Measurements from ENCODE around the gene TGM6.
"Not testable (repeated sequence)": the region's sequence is repeated elsewhere in the genome, so short reads cannot be mapped to it uniquely, and the experiment has no call there.

Gene TGM6

DNA sequence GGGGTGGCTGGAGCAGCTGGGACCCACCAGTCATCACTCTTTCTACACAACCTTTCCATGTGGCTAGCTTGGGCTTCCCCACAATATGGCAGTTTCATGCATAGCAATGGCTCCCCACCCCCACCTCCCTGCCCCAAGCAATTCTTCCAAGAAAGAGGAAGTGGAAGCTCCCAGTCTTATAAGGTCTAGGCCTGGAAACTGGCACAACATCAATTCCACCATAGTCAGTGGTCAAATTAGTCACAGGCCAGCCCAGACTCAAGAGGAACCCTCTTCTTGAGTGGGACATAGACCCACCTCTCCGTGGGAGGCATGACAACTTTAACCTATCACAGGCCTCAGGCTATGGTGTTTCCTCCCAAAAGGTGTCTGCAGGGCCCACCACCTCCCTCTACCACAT lies 17.7 kb downstream of the TGM6 start:
- no peak for DNase-seq (ENCODE audit: low read depth)

DNA sequence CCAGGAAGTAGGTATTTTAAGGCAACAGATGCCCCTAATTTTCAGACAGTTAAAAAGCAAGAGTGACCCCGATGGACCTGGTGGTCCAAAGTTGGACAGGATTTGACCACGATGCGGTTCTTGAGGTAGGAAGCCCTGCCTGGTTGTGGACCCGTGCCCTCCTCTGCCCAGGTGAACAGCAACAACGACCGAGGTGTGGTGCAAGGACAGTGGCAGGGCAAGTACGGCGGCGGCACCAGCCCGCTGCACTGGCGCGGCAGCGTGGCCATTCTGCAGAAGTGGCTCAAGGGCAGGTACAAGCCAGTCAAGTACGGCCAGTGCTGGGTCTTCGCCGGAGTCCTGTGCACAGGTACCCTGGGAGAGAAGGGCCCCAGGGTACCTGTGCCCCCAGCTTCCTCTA lies 18.7 kb downstream of the TGM6 start:
- no peak for DNase-seq (ENCODE audit: low read depth)

DNA sequence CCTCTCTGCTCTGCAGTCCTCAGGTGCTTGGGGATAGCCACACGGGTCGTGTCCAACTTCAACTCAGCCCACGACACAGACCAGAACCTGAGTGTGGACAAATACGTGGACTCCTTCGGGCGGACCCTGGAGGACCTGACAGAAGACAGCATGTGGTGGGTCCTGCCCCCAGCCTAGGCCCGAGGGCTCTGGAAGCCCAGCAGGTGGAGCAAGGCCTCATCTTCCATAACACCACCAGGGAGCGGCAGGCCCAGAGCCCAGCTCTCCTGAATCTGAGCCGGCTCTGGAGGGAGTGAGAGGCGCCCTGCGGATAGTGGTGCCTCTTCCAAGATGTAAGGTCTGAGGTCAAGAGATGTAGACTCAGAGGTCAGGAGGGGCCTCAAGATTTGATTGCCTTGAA lies 19.6 kb downstream of the TGM6 start:
- no peak for DNase-seq (ENCODE audit: low read depth)

DNA sequence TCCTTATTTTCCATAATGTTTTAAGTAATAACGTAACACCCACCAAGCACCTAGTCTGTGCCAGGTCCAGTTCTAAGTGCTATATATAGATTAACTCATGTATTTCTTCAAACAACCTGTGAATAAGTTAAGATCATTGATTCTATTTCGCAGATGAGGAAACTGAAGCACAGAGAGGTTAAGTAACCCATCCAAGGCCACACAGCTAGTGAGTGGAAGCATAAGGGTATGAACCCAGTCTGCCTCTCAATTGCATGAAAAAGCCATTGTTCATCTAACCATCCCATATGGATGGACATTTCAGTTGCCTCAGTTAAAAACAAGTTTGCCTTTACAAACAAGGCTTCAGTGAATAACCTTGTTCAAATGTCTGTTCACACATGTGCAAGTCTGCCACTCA lies 20.8 kb downstream of the TGM6 start:
- no peak for DNase-seq (ENCODE audit: low read depth)

DNA sequence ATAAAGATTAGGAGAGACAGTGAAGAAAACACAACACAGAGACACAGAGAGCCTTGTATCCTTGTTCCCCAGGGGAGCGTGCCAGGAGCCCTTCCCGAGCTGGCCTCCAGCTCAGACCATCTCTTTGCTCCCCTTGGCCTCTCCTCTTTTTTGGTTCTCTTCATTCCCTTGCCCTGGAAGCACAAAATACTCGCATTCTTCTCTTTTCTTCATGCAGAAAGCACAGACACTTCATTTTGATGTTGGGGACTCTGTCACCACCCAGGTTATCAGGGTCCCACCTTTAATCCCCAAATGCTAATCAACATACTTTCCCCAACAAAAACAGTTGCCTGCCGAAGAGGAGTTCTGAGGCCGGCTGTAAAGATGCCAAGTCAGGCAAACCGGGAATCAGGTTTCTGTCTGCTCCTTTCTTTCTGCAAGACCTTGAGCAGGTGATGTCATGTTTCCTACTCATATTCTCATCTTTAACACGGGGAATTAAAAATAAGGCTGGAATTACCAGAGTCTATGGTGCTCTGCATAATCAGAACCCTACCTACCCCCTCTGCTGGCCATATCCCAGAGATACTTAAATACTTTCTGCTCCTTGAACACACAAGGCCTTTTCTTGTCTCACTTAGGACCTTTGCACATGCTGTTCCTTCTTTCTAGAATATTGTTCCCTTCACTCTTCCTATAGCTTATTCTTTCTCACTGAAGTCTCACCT lies 21.7 kb downstream of the TGM6 start:
- no peak for DNase-seq (ENCODE audit: low read depth)

DNA sequence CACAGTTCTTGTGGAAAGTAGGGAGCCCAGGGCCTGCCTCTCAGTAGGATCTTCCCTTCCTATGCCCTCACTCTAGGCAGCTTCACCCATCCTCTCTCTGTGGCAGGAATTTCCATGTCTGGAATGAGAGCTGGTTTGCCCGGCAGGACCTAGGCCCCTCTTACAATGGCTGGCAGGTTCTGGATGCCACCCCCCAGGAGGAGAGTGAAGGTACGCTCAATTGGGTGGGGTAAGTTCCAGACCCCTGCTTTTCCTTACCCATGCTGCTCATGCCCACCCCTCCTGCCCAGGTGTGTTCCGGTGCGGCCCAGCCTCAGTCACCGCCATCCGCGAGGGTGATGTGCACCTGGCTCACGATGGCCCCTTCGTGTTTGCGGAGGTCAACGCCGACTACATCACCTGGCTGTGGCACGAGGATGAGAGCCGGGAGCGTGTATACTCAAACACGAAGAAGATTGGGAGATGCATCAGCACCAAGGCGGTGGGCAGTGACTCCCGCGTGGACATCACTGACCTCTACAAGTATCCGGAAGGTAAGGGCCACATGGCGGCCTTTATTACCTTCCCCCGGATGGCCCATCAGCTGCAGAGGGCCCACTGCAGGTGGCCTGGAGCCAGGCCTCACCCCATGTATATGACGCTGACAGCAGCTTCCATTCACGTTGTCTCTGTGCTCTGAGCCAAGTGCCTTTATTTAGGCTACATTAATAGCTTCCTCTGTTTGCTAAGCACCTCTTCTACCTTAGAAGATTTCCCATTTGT lies 22.8 kb downstream of the TGM6 start:
- DNase-seq (ENCODE audit: low read depth): no peak

DNA sequence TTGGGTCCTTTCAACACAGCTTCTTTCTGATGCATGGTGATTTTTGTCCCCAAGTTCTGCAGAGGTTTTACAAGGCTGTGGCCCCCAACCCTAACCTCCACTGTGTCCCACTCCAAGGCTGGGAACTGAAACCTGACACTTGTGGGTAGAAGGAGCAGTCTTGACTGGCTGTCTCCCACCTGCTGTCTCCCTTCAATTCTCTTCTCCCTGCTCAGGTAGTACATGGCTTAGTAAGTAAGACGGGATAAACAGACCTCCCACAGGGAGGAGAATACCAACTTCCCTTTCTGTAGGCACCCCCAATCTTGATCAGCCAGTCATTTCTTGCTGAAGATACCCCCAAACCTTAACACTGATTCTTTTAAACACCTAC lies 25.0 kb downstream of the TGM6 start:
- no peak for DNase-seq (ENCODE audit: low read depth)

DNA sequence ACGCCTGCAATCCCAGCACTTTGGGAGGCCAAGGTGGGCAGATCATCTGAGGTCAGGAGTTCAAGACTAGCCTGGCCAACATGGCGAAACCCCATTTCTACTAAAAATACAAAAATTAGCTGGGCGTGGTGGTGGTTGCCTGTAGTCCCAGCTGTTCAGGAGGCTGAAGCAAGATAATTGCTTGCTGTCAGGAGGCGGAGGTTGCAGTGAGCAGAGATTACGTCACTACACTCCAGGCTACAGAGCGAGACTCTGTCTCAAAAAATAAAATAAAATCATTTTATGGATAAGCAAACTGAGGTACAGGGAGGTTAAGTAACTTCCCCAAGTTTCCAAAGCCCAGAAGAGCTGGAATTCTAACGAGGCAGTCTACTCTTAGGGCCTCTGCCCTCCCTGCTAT lies 26.7 kb downstream of the TGM6 start:
- DNase-seq (ENCODE audit: low read depth): not testable (repeated sequence)

DNA sequence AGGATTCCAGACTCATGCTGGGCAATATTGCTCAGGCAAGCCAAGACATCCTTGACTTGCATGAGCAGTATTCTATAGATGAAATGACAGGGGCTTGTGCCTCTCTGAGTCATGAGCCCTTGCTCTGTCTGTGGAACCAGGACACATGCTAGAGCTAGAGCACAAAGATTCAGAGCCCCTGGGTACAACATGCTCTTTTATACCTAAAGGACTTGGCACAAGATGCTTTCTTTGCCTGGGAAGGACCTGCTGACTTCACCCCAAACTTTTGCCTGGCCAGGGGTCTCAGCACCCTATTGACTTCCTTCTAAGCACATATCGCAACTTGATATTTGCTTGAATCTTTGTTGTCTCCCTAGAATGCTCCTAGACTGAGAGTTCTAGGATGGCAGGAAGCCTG lies 27.4 kb downstream of the TGM6 start:
- no peak for DNase-seq (ENCODE audit: low read depth)

DNA sequence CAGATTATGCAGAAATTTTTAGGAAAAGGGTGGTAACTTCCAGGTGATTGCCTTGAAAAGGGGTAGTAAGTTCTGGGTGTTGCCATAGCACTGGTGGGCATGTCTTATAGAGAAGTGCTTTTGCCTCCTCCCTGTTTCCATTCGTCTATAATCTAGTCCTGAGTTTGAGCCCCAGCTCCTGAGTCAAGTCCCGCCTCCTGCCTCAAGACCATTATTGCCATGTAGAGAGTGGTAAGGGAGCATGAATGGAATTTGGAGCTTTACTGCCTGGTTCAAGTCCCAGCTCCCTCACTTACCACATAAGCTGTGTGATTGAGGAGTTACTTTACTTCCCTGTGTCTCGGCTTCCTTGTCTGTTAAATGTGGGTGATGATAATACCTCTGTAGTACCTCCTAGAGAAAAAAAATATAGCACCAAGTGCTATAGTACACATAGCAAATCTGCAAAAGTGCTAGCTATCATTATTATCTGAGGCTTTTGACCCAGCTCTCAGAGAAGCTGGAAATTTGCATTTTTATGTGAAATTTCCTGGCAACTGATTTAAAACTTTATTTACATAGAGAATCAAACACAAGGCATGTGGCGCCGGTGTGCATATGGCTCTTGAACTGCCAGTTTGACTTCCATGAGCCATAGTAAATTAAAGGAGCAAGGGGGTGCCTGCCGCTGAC lies 36.0 kb downstream of the TGM6 start:
- DNase-seq (ENCODE audit: low read depth): no peak

DNA sequence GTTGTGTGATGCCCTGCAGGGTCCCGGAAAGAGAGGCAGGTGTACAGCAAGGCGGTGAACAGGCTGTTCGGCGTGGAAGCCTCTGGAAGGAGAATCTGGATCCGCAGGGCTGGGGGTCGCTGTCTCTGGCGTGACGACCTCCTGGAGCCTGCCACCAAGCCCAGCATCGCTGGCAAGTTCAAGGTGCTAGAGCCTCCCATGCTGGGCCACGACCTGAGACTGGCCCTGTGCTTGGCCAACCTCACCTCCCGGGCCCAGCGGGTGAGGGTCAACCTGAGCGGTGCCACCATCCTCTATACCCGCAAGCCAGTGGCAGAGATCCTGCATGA lies 36.5 kb downstream of the TGM6 start:
- no peak for DNase-seq (ENCODE audit: low read depth)

DNA sequence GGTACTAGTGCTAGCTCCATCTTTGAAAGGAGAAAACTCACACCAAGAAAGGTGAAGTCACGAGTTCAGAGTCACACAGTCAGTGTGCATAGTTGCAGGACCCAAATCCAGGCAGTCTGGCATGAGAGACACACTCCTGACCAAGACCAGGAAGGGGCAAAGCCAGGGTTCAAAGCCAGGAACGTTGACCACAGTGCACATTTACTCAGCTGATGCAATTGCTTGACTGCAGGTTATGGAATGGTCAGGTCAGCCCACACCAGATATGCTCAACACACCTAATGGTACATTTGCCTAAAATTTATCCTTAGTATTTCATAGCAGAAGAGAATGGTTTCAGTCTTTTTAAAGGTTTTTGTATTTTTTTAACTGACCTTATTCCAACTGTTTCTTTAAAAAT lies 37.7 kb downstream of the TGM6 start:
- no peak for DNase-seq (ENCODE audit: low read depth)

DNA sequence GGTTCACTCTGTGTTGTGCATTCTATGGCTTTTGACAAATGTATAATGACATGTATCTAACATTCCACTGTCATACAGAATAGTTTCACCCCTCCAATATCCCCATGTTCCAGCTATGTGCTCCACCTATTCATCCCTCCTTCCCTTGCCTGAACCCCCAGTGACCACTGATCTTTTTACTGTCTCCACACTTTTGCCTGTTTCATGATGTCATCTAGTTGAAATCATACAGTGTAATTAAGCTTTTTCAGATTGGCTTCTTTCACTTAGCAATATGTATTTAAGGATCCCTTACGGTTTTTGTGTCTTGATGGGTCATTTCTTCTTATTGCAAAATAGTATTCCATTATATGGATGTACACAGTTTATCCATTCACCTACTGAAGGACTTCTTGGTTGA lies 39.8 kb downstream of the TGM6 start:
- DNase-seq (ENCODE audit: low read depth): no peak

DNA sequence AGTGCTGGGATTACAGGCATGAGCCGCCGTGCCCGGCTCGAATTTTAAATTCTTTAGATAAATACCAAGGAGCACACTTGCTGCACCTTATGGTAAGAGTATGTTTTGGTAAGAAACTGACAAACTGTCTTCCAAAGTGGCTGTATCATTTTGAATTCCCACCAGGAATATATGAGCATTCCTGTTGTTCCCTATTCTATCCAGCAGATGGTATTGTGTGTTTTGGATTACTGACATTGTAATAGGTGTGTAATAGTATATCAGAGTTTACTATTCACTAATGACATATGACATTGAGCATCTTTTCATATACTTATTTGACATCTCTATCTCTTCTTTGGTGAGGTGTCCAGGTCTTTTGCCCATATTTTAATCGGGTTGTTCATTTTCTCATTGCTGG lies 40.5 kb downstream of the TGM6 start:
- DNase-seq (ENCODE audit: low read depth): no peak

DNA sequence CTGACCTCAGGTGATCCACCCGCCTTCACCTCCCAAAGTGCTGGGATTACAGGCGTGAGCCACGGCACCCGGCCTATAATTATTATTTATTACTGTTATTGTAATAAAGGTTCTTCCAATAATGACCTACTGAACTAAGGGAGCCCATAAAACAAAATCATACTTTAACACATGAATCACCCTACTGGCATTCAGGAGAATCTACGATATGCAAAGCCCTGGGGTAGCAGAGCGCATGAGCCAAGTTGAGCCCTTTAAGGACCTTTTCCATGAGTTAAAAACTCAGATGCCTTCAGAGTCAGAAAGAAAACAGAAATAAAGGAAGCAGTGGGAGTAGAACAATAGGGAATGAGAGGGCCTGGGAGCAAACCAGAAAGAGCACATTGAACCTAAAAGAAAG lies 48.4 kb downstream of the TGM6 start:
- no peak for DNase-seq (ENCODE audit: low read depth)

DNA sequence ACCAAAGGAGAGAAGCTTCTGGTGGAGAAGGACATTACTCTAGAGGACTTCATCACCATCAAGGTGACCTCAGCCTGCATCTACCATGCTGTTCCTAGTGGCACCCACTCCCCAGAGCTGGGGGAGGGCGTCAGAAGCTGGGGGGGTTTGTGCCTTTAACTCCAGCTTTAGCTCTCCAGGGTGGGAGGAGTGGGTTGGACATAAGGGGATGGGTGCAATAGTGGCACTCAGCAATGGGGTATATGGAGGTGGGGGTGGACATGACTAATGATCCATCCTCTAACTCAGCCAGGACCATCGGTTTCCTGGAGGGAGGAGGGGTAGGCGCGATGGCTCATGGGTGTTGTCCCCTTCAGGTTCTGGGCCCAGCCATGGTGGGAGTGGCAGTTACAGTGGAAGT lies 49.8 kb downstream of the TGM6 start:
- DNase-seq (ENCODE audit: low read depth): no peak

DNA sequence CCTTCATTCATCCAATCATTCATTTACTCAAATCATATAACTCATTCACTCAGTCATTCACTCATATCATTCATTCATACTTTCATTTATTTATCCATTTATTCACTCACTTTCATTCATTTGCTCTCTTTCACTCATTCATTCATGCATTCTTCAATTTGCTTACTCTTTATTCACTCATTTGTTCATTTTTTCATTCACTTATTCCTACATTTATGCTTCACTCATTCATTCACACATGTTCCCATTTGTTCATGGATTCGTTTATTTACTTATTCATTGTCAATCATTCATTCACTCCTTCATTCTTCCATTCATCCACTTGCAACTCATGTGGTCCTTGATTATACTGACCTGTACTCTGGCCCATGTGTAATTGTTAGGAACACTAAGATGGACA lies 50.5 kb downstream of the TGM6 start:
- DNase-seq (ENCODE audit: low read depth): no peak

DNA sequence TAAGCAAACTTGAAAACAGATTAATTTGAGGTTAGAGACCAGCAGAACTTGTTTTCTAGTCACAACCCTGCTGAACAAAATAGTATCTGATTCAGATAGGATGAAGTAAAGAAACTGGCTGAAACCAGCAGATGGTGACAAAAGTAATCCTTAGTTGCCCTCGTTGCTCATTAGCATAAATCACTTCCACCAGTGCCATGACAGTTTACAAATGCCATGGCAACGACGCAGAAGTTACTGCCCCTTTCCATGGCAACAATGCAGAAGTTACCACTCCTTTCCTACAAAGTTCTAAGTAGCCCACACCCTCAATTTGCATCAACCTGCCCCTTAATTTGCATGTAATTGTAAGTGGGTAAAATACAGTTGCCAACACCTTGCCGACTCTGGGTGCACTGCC lies 66.1 kb downstream of the TGM6 start:
- no peak for DNase-seq (ENCODE audit: low read depth)

DNA sequence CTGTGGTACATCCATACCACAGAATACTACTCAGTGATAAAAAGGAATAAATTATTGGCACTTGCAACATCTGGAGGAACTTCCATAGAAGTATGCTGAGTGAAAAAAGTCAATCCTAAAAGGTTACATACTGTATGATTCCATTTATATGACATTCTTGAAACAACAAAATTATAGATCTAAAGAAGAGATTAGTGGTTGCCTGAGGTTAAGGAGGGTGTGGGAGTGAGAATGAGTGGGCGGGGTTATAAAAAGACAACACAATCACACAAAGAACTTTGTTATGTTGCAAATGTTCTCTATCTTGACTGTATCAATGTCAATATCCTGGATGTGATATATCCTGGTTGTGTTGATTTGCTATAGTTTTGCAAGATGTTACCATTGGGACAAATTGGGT lies 68.7 kb downstream of the TGM6 start:
- no peak for DNase-seq (ENCODE audit: low read depth)

DNA sequence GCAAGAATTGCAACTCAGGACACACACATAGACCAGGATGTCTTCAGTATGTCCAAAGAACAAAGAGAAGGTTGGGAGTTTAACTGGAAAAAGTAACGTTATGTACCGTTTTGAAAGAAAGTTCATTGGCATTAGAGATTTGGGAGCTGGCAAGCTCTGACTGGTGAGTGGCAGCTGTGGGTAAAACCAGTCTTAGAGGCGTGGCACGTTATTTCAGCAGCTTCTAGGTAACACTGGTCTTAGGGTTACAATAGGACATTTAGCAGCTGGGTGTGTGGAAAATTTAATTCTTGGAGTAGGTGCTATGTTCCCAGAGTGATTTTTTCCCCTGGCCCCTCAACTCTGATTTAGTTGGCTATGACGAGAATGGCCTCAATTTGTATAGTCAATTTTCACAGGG lies 70.7 kb downstream of the TGM6 start:
- no peak for DNase-seq (ENCODE audit: low read depth)

DNA sequence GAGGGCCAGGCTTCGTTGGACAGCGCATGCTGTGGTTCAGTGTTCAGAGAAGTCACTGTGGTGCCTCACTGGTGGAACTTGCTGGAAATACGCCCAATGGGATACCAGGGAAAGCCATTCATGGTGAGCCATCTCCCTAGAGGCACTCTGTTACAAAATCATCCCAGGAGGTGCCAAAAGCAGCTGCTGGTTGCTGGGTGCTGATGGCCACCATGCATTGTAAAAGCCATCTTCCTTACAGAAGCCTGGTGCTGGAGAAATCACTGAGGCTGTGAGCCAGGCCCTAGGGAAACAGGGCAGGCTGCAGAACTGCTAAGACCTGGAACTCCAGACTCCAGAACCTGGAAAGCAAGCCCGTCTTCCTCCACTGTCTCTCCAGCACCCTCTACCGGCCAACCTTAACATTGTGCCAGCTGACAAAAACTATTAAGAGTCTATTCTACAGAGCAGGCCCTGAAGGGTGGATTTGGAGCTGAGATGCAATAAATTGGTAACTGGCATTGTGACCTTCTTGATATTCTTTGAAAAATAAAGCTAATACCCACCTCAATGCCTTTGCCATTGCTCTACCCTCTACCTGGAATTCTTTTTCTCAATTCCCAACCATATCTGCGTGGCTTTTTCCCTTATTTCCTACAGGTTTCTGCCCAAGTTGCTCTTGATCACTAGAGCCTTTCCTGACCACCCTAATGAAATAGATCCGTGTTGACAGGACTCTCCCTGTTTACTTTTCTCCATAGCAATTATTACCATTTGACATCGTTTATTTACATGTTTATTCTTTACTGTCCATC lies 71.4 kb downstream of the TGM6 start:
- peak; percentile 15 for DNase-seq (ENCODE audit: low read depth)

DNA sequence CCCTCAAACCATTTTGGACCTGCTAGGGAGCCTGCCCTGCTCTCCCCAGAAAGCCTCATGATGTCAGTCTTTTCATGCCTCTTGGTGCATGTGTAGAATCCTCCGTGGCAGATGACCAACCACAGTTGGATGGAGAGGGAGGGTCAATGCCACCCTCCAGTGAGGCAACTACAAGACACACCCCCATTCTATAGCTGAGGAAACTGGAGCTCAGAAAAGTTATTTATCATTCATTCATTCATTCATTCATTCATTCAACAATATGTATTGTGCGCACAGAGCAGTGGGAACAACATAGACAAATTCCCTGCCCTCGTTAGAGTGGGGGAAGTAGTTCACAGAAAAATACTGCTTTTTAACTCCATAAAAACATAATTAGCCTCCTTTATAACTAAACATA lies 73.1 kb downstream of the TGM6 start:
- DNase-seq (ENCODE audit: low read depth): no peak

Measured in stimulated activated CD8-positive, alpha-beta memory T cell treated with anti-CD3 and anti-CD28 coated beads, Interleukin-15, amount 100 ng/mL, for 24 hours (primary cell).